DMS114 treated with DMSO at 0.1 percent for 48 hours (cell line): Measurements from ENCODE around the gene PRKCSH.
"Not testable (repeated sequence)": the region's sequence is repeated elsewhere in the genome, so short reads cannot be mapped to it uniquely, and the experiment has no call there.

Source experiments
- DNase-seq: peaks from one replicate; lab custom pipeline; 2025; ENCODE audit not compliant: unreplicated experiment; lab: John Stamatoyannopoulos, UW

The PRKCSH gene

DNA sequence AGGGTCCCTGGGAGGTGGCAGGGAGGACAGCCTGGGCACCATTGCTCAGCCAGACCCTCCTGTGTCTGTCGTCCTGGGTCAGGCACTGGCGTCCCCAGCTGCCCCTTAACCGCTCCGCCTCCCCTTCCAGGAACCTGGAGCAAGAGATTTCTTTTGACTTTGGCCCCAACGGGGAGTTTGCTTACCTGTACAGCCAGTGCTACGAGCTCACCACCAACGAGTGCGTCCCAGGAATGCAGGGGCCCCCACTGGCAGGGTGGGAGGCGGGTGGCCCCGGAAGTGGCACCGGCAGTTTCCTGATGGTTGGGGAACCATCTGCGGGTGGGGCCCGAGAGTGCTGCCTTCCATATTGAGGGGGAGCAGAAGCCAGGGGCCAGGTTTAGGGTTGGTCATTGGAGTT, 13.0 kb downstream of the PRKCSH start:
- no peak for DNase-seq

DNA sequence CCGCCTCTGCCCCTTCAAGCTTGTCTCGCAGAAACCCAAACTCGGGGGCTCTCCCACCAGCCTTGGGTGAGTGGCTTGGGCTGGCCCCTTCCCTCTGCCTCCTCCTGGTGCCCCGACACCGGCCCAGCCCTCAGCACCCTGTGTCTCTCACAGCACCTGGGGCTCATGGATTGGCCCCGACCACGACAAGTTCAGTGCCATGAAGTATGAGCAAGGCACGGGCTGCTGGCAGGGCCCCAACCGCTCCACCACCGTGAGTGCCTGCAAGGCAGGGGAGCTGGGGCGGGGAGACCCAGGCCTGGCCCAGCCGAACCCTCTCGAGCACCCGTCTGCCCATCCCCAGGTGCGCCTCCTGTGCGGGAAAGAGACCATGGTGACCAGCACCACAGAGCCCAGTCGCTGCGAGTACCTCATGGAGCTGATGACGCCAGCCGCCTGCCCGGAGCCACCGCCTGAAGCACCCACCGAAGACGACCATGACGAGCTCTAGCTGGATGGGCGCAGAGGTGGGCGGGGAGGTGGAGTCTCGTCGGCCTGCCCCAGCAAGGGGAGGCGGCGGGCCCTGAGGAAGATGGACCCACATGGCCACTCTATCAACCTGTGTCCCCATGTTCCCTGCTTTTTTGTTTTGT, 13.6 kb downstream of the PRKCSH start:
- no peak for DNase-seq

DNA sequence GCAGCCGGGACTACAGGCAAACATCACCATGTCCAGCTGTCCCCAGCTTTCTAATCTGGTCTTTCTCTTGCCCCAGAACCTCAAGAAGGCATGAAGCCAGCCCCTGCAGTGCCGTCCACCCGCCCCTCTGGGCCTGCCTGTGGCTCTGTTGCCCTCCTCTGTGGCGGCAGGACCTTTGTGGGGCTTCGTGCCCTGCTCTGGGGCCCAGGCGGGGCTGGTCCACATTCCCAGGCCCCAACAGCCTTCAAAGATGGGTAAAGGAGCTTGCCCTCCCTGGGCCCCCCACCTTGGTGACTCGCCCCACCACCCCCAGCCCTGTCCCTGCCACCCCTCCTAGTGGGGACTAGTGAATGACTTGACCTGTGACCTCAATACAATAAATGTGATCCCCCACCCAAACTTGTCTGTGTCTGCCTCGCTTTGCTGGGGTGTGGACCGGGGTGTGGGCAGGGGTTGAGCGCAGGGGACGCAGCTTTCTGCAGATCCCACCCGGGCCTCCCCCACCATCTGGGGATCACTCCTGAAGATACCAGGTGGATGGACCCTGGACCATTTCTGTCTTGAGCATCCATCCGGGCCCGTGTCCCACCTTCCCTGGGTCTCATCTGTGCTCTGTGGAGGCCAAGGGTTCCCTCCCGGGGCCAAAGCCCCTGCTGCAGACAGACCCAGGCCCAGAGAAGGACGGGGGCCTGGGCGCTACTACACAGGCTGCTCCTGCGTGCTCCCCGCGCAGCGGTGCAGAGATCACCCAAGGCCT, 15.3 kb downstream of the PRKCSH start:
- no peak for DNase-seq

DNA sequence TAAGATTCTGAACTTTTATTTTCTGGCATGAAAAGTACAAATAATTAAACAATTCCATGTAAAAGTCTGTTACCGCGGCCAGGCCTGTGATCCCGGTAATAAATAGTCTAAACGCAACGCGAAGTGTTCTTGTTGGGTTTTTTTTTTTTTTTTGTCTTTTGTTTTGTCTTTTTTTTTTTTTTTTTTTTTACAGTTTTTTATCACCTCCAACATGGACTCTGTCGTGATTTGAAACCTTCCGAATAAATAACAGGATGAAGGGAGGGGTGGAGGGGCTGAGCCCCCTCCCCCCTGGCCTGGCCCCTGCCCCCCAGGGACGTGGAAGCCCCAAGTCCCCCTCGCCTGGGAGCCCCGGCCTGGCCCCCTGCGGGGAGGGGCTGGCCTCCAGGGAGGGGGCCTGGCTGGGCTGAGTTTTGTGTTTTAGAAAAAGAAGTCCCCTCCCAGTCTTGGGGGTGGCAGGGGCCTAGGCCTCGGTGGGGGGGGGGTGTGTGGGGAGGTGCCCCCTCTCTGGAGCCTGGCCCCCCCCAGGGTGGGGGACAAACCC, 16.0 kb downstream of the PRKCSH start:
- no peak for DNase-seq

DNA sequence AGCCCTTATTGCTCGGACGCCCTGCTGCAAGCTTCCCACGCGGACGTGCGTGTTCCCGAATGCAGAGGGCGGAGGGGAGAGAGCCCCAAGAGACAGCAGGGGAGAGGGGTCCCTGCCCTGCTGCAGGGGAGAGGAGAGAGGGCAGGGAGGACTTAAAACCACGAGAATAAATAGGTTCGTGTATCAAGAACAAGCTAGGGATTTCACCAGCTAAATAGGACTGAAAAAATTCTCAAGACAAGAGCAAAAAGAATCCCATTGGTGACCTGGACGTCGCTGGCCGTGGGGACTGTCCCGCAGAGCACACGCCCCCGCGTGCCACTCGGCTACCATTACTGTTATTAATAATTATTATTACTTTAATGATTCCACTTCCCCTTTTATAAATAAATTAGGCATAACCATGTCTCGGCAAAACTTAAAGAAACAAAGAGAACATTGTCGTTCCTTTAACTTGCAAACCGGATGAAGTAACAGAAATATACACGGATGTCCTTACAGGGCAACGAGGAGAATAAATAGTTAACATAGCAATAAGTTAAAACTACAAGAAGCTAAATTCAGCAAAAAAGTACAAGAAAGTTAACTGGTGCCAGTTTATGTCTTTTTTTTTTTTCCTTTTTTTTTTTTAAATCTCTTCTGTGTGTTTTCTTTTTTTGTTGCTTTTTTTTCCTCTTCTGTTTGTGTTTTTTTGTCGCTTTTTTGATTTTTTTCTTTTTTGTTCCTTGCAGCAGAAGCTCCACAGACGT, 16.6 kb downstream of the PRKCSH start:
- DNase-seq, result no peak

DNA sequence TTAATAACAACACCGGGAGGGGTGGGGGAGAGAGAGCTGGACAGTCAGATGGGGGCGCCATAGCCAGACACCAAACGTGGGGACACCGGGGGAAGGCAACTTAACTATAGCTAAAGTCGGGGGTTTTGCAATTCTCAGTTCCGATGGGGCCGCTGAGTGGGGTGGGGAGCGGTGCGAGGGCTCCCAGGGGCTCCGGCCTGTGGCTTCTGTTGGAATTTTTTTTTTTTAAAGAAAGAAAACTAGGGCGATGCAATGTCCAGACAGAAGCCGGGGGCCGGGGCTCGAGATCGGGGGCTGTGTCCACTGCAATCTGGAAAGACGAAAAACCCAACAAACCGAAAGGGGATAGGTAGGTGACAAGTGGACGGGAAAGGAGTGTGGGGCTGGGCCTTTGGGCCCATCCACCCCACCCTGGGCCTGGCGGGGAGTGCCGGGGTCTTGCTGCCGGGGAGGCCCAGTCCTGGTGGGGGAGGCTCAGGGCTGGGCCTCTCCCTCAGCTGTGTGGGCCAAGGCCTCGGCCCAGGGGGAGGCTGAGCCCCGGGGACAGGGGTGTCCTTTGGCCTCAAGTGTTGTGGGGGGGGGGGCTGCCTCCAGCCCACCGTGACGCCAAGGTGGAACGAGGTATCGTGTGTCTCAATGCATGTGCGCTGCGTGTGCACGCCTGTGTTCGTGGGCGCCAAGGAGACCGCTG, 17.3 kb downstream of the PRKCSH start:
- no peak for DNase-seq

DNA sequence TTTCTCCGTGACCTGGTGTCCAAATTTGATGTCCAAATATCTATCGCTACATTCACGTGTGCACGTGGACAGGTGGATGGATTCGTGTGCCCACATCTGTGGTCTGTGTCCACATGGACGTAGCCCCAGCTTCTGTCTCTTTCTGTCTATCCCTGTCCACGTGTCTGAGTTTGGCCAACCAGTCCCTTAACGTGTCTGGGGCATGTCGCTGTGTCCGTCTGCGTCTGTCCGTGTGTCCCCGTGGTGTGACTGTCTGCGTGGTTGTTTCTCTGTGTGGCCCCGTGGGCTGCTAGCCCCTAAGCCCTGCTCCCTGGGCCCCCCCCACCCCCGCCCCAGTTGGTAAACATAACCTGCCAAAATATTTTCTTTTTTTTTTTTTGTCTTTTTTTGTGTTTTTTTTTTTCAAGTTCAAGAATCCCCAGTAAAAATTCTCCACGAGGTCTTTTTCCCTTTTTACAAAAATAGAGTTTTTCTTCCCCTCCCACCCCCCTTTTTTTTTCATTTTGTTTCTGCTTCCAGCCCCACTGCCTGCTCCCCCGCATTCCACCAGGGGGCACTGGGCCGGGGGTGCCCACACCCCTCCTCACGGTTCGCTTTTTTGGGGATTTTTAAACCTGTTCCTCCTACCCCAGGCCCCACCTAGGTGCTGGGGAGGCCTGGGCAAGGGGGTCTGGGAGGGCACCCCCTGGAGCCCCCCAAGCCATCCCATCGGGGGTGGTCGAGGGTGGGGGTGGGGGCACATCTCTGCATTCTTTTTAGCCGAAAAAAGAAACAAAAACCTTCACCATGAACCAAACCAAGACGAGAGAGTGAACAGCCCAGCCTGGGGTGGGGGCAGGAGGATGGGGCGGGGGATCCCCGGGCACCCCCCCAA, 18.3 kb downstream of the PRKCSH start:
- DNase-seq, result no peak

DNA sequence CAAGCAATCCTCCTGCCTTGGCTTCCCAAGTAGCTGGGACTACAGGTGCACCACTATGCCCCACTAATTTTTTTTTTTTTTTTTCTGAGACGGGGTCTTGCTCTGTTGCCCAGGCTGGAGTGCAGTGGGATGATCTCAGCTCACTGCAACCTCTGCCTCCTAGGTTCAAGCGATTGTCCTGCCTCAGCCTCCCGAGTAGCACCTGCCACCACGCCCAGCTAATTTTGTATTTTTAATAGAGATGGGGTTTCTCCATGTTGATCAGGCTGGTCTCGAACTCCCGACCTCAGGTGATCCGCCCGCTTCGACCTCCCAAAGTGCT, 19.8 kb downstream of the PRKCSH start:
- not testable (repeated sequence) for DNase-seq

DNA sequence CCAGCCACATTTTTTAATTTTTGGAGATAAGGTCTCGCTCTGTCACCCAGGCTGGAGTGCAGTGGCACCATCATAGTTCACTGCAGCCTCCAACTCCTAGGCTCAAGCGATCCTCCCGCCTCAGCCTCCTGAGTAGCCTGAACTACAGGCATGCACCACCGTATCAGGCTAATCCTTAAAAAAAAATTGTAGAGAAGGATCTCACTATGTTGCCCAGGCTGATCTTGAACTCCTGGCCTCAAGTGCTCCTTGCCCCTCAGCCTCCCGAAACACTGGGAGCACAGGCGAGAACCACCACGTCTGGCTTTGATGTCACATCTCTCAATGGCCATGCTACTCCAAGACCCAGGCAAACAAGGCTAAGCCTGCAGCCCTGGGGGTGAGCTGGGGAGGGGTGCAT, 21.2 kb downstream of the PRKCSH start:
- no peak for DNase-seq

DNA sequence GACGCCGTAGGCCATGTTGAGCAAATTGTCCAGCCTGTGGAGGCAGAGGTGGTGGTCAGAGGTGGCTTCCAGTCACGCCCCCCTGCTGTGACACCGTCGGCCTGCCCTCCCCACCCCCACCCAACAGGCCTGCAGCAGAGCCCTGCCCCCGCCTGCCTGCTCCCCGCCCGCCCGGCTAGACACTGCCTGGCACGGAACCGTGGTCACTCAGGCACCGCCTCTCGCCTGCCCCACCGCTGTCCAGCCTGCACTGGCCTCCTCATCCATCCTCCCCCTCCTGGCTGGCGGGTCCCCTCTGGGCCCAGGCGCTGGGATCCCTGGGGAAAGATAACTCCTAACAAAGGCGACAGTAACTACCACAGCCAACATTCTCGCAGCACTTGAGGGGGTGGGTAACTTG, 21.7 kb downstream of the PRKCSH start:
- no peak for DNase-seq

DNA sequence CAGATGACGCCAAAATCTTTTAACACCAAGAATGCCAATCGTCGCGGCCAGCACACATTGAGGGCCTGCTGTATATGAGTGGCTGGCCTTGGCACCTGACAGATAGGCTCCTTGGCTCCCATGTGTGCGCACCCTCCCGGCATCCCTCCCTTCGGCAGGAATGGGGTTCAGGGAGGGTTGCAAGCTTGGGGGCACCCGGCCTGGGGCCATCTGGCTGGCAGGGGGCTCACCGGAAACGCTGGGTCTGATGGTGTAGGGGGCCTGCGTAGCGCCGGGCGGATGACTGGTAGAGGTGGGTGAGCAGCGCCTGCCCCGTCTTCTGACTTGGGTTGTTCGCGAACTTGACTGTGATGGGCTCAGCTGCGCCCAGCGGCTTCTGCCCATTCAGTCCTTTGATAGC, 22.4 kb downstream of the PRKCSH start:
- DNase-seq, result no peak

DNA sequence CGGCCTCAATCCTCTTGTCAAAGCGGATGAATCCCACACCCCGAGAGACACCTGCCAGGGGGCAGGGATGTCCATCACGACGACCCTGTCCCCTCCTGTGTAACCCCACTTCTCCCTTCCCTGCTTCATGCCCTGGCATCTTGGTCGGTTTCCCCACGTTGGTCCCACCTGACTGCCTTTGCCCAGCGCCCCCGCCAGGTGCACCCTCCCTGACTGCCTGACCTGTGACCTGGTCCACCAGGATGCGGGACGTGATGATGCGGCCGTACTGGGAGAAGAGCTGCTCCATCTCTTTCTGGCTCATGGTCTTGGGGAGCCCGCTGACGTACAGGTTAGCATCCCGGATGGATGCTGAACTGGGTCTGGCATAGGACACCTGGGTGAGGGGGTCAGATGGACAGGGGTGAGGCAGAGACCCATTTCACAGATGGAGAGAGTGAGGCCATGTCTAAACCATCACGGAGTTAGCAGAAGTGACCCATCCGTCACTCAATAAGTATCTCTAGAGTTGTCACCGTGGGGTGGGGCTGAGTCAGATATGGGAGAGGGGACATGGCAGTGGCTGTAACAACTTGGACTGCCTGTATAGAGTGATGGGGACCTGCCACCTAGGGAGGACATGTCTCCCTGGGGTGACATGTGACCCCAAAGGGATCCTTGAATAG, 22.9 kb downstream of the PRKCSH start:
- no peak for DNase-seq

DNA sequence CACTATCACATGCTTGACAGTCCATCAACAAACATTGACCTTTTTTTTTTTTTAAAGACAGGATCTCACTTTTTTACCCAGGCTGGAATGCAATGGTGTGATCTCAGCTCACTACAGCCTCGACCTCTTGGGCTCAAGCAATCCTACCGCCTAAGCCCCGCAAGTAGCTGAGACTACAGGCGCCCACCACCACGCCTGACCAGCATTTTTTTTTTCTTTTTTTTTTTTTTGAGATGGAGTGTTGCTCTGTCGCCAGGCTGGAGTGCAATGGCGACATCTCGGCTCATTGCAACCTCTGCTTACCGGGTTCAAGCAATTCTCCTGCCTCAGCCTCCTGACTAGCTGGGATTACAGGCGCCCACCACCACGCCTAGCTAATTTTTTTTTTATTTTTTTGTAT, 23.5 kb downstream of the PRKCSH start:
- not testable (repeated sequence) for DNase-seq

DNA sequence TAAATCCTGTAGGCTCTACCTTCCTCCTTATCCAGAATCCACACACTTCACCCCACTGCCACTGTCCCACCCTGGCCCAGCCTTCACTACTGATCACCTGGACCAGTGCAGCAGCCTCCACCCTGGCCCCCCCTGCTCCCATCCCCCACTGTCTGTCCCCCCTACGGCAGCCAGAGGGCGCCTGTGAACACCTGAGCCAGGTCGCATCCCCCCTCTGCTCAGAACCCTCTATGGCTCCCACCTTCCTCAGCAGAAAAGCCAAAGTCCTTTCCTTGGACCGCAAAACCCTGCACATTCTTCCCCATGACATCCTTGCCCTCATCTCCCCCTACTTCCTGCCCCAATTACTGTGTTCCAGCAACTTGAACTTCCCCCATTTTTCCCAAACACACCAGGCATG, 24.8 kb downstream of the PRKCSH start:
- no peak for DNase-seq

DNA sequence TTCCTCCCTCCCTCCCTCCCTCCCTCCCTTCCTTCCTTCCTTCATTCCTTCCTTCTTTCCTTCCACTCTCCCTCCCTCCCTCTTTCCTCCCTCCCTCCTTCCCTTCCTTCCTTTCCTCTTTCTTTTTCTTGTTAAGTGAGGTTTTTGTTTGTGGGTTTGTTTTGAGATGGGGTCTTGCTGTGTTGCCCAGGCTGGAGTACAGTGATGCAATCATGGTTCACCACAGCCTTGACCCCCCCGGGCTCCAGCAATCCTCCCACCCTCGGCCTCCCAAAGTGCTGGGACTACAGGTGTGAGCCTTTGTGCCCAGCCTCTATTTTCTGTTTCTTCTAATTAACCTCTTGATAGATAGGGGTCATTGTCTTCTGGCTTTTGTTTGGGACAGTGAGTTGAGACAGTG, 26.0 kb downstream of the PRKCSH start:
- no peak for DNase-seq

DNA sequence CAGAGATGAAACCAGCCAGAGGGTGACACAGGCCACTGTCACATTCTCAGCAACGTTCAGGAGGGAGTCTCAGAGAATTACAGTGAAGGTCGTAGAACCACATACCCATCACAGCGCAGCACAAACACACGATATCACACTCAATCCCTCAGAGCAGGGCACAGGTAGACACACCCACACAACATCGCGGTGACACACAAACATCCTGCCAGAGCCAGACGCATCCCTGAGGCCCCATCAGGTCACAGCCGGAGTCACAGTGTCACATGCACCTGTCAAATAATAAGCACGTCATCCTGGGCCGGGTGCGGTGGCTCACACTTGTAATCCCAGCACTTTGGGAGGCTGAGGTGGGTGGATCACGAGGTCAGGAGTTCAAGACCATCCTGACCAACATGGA, 28.0 kb downstream of the PRKCSH start:
- DNase-seq, result no peak

DNA sequence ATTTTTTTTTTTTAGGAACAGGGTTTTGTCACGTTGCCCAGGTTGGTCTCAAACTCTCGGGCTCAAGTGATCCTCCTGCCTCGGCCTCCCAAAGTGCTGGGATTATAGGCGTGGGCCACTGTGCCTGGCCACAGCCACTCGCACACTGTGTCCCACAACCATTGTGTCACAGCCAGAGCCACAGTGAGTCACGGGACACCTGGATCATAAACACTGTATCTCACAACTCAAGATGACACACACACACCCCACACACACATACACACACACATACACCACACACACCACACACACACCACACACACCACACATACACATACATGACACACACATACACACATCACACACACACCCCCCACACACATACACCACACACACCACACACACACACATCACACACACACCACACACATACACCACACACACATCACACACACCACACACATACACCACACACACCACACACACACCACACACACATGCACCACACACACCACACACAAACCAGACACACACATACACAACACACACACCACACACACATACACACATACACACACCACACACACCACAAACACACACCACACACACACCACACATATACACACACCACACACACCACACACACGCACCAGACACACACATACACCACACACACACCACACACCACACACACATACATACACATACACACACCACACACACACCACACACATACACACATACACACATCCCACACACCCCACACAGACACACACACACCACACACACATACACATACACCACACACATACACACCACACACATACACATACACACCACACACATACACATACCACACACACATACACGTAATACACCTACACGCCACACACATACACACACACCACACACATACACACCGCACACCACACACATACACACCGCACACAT, 29.2 kb downstream of the PRKCSH start:
- no peak for DNase-seq

DNA sequence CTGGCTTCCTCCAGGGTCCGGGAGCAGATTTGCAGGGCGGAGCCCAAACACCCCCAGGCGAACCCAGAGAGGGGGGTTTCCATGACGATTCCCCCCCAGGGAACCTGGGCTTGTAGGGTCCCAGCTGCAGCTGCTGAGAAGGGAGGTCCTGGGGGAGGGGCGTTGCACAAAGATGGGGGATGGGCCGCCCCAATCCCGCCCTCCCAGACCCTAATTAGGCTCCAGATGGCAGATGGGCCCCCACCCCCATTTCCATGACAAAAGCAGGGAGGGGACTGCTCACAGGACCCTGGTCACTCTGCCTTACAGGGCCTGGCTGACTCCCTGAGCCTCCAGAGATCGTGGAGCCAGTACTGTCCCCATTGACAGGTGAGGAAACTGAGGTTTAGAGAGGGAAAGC, 30.2 kb downstream of the PRKCSH start:
- DNase-seq, result no peak

DNA sequence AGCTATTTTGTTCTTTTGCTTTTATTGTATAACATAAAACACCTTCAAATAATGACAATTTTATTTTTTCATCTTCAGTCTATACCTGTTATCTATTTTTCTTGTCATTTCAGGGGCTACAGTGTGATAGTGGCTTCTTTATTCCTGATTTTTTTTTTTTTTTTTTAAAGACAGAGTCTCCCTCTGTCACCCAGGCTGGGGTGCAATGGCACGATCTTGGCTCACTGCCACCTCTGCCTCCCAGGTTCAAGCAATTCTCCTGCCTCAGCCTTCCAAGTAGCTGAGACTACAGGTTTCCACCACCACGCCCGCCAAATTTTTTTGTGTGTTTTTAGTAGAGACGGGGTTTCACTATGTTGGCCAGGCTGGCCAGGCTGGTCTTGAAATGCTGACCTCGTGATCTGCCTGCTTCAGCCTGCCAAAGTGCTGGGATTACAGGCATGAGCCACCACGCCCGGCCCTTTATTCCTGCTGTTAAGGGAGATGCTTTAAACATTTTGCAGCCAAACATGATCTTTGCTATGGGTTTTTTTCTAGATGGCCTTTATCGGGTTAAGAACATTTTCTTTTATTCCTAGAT, 32.9 kb downstream of the PRKCSH start:
- not testable (repeated sequence) for DNase-seq
